GM10266 (cell line): ENCODE results near the gene ANKRD33.

Experiments used
- DNase-seq: peaks from one replicate; pipeline ENCODE4 v3.0.0; 2012; ENCODE audit errors: extremely low spot score
- CTCF ChIP-seq: IDR thresholded peaks from 2 replicates; pipeline ENCODE4 v1.5.1; 2012; ENCODE audit warnings: mild to moderate bottlenecking, low read depth; ENCODE audit not compliant: control insufficient read depth, insufficient read depth; ENCODE audit errors: missing control alignments

The ANKRD33 gene

GRCh38 chr12:51871918-51872688 is 15.8 kb upstream of the ANKRD33 start:
- TF ChIP-seq CTCF, result no peak

GRCh38 chr12:51872689-51872981 is 15.3 kb upstream of the ANKRD33 start:
- TF ChIP-seq CTCF, result no peak
- no peak for DNase-seq

More at GRCh38 chr12:51871918-51872688, 15.8 kb upstream of the ANKRD33 start:
- DNase-seq, result no peak

- TF ChIP-seq CTCF, result no peak
- DNase-seq, result no peak
Observed at GRCh38 chr12:51873251-51873994, 14.5 kb upstream of the ANKRD33 start.

GRCh38 chr12:51874000-51874399 is 13.9 kb upstream of the ANKRD33 start:
- no peak for DNase-seq
- TF ChIP-seq CTCF, result no peak

- no peak for DNase-seq
- TF ChIP-seq CTCF, result no peak
Observed at GRCh38 chr12:51874486-51874885, 13.4 kb upstream of the ANKRD33 start.

GRCh38 chr12:51879102-51879501 is 8.8 kb upstream of the ANKRD33 start:
- no peak for TF ChIP-seq CTCF
- no peak for DNase-seq

GRCh38 chr12:51883295-51883694 is 4.6 kb upstream of the ANKRD33 start:
- TF ChIP-seq CTCF, result no peak
- no peak for DNase-seq
